Hepatocyte (in vitro differentiated cells): ENCODE measurements around the gene SLC9A6. TPM values are rescaled to one million over a fixed set of nuclear protein-coding genes. Genes with fewer than 3 reads are reported as not detected.

Experiments used
- DNase-seq: peaks from one replicate; pipeline ENCODE4 v3.0.0-alpha.2; 2016; ENCODE audit warnings: low spot score
- H2AFZ ChIP-seq: fragments of 200-600 bp; sonication (generic); 2 replicates; pipeline ENCODE4 v1.6.0; 2016; ENCODE audit warnings: antibody characterized with exemption, mild to moderate bottlenecking
- H3K27ac ChIP-seq: fragments of 200-600 bp; sonication (generic); 2 replicates; pipeline ENCODE4 v1.5.1; 2016; ENCODE audit warnings: mild to moderate bottlenecking
- H3K27me3 ChIP-seq: fragments of 200-600 bp; sonication (generic); 2 replicates; pipeline ENCODE4 v1.6.1; 2016
- H3K36me3 ChIP-seq: fragments of 200-600 bp; sonication (generic); replicated peaks from 2 replicates; pipeline ENCODE4 v1.5.1; 2016; ENCODE audit warnings: low read depth; ENCODE audit not compliant: insufficient read depth
- H3K4me1 ChIP-seq: fragments of 200-600 bp; sonication (generic); 2 replicates; pipeline ENCODE4 v1.5.1; 2016; ENCODE audit warnings: mild to moderate bottlenecking, moderate library complexity; ENCODE audit not compliant: insufficient read depth
- H3K4me2 ChIP-seq: fragments of 200-600 bp; sonication (generic); 2 replicates; pipeline ENCODE4 v1.6.0; 2016
- H3K4me3 ChIP-seq: fragments of 200-600 bp; sonication (generic); 2 replicates; pipeline ENCODE4 v1.5.1; 2016; ENCODE audit warnings: mild to moderate bottlenecking
- H3K79me2 ChIP-seq: fragments of 200-600 bp; sonication (generic); 2 replicates; pipeline ENCODE4 v1.6.0; 2017; ENCODE audit warnings: mild to moderate bottlenecking
- H3K9me2 ChIP-seq: fragments of 200-600 bp; sonication (generic); replicated peaks from 2 replicates; pipeline ENCODE4 v1.6.0; 2017; ENCODE audit warnings: mild to moderate bottlenecking; ENCODE audit not compliant: insufficient read depth
- H3K9me3 ChIP-seq: fragments of 200-600 bp; sonication (generic); 2 replicates; pipeline ENCODE4 v1.5.1; 2016; ENCODE audit warnings: low read depth, mild to moderate bottlenecking
- H4K20me1 ChIP-seq: fragments of 200-600 bp; sonication (generic); 2 replicates; pipeline ENCODE4 v1.6.0; 2016; ENCODE audit warnings: mild to moderate bottlenecking; ENCODE audit not compliant: insufficient read depth, poor library complexity, severe bottlenecking
- CTCF ChIP-seq: fragments of 200-600 bp; sonication (generic); IDR thresholded peaks from 2 replicates; pipeline ENCODE4 v1.5.1; 2016; ENCODE audit warnings: antibody characterized with exemption, mild to moderate bottlenecking; ENCODE audit not compliant: poor library complexity
- EZH2 ChIP-seq: fragments of 200-600 bp; sonication (generic); IDR thresholded peaks from 2 replicates; pipeline ENCODE4 v1.6.1; 2016; ENCODE audit warnings: antibody characterized with exemption, mild to moderate bottlenecking, borderline replicate concordance
- EZH2phosphoT487 ChIP-seq: fragments of 200-600 bp; sonication (generic); IDR thresholded peaks from one replicate; pipeline ENCODE4 v1.6.1; 2018; ENCODE audit warnings: antibody characterized with exemption, mild to moderate bottlenecking, low read depth, moderate library complexity; ENCODE audit not compliant: unreplicated experiment, severe bottlenecking
- WGBS: methylation state at CpG from one replicate; pipeline ENCODE4 v1.1.6; 2016; ENCODE audit warnings: low lambda C conversion rate; ENCODE audit errors: missing lambda C conversion rate; 5-methylcytosine and 5-hydroxymethylcytosine counted together
- polyA plus RNA-seq: library from polyadenylated mRNA; unstranded; fragments of >200 nt; fragmentation: Nextera tagmentation; extraction: Ambion mirVana; gene quantifications from 2 replicates; pipeline ENCODE4 v1.2.1, GENCODE V29; 2016
- total RNA-seq: library from RNA; depleted of rRNA; stranded (reverse); fragments of >200 nt; gene quantifications from 2 replicates; pipeline ENCODE4 v1.2.3, GENCODE V29; 2014

The SLC9A6 gene
- total and polyA plus RNA-seq, 2 experiments from 2014 or later, result 9.6 to 21.6 TPM

GRCh38 chrX:136029766-136030165 is 44.5 kb downstream of the SLC9A6 start:
- H3K36me3 ChIP-seq, result no peaks in the 10 kb centered on the region
- H2AFZ ChIP-seq, result no peak overlapping the region
- 82% methylated on average over 2 of the region's 2 CpGs for WGBS

GRCh38 chrX:136030303-136031191 is 45.3 kb downstream of the SLC9A6 start:
- Histone ChIP-seq H3K4me2 (no peak overlapping the region), H3K36me3 (no peaks in the 10 kb centered on the region), H3K4me3 (no peak overlapping the region), H3K9me3 (no peaks in the 10 kb centered on the region), H3K9me2 (no peaks in the 10 kb centered on the region), H2AFZ (no peak overlapping the region), H3K4me1 (no peaks in the 10 kb centered on the region), H3K27ac (no peak overlapping the region), H3K79me2 (no peaks in the 10 kb centered on the region), H3K27me3 (no peaks in the 10 kb centered on the region), H4K20me1 (no peaks in the 10 kb centered on the region)
- no peak for DNase-seq
- no peak for TF ChIP-seq CTCF
- no peak for TF ChIP-seq EZH2
- TF ChIP-seq EZH2phosphoT487, result no peak
- WGBS, result 81% methylated on average over 9 of the region's 9 CpGs

More at GRCh38 chrX:136029766-136030165, 44.5 kb downstream of the SLC9A6 start:
- Histone ChIP-seq H3K4me3 (no peak overlapping the region), H3K9me3 (no peaks in the 10 kb centered on the region), H3K4me1 (no peaks in the 10 kb centered on the region), H3K9me2 (no peaks in the 10 kb centered on the region), H3K27ac (no peak overlapping the region), H3K4me2 (no peak overlapping the region), H4K20me1 (no peaks in the 10 kb centered on the region), H3K27me3 (no peaks in the 10 kb centered on the region), H3K79me2 (no peaks in the 10 kb centered on the region)
- TF ChIP-seq EZH2, result no peak
- TF ChIP-seq EZH2phosphoT487, result no peak
- TF ChIP-seq CTCF, result no peak
- no peak for DNase-seq

- Histone ChIP-seq H3K4me2 (no peak overlapping the region), H3K36me3 (no peaks in the 10 kb centered on the region), H3K79me2 (no peaks in the 10 kb centered on the region), H3K4me1 (no peaks in the 10 kb centered on the region), H3K27me3 (no peaks in the 10 kb centered on the region), H3K9me2 (no peaks in the 10 kb centered on the region), H3K4me3 (no peak overlapping the region), H2AFZ (no peak overlapping the region), H3K27ac (no peak overlapping the region), H3K9me3 (no peaks in the 10 kb centered on the region), H4K20me1 (no peaks in the 10 kb centered on the region)
- WGBS, result 82% methylated on average over 5 of the region's 5 CpGs
- DNase-seq, result no peak
- TF ChIP-seq CTCF (no peak), EZH2phosphoT487 (no peak), EZH2 (no peak)
These were observed 46.4 kb downstream of the SLC9A6 start for GRCh38 chrX:136031626-136032025.
